HG03354 (cell line): ENCODE data around the gene POU2F2.

Source experiments
- ATAC-seq: cut with Tn5 transposase; IDR thresholded peaks from one replicate; pipeline ENCODE4 v1.9.1; 2021; ENCODE audit warnings: mild to moderate bottlenecking; ENCODE audit not compliant: unreplicated experiment, poor library complexity, severe bottlenecking

POU2F2 gene

GRCh38 chr19:42086770-42087550 is 45.3 kb downstream of the POU2F2 start:
- no peak for ATAC-seq

DNA sequence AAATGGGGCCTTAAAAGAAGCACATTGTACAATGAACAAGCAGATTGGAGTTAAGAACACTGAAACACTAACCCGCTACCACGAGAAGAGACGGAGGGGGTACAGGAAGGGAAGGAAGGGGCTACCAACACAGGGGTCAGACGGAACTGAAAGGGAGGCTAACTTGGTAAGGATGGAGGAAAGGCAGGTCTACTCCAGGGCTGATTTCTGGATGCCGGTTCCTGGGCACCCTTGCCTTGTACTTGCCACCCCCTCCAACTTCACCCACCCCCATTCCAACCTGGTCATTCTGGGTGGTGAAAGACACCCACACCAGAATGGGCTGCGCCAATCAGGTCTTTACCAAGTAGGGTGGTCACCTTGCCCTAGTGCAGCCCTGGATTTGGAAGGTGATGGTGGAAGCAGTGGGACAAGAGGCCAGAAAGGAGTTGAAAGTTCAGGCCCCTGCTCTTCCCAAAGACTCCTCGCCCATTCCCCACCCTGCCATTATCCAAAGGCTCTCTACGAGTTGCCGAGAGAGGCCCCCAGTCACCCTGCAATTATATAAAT is 46.0 kb downstream of the POU2F2 start:
- ATAC-seq, result no peak

DNA sequence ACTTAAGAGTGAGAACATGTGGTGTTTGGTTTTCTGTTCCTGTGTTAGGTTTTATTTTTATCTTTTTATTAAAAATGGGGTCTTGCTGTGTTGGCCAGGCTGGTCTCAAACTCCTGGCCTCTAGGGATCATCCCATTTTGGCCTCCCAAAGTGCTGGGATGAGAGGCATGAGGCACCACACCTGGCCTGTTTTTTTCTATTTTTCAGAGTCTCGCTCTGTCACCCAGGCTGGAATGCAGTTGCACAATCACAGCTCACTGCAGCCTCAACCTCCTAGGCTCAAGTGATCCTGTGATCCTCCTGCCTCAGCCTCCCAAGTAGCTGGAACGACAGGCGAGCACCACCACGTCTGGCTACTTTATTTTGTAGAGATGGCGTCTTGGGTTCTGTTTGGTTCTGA is 48.7 kb downstream of the POU2F2 start:
- no peak for ATAC-seq

DNA sequence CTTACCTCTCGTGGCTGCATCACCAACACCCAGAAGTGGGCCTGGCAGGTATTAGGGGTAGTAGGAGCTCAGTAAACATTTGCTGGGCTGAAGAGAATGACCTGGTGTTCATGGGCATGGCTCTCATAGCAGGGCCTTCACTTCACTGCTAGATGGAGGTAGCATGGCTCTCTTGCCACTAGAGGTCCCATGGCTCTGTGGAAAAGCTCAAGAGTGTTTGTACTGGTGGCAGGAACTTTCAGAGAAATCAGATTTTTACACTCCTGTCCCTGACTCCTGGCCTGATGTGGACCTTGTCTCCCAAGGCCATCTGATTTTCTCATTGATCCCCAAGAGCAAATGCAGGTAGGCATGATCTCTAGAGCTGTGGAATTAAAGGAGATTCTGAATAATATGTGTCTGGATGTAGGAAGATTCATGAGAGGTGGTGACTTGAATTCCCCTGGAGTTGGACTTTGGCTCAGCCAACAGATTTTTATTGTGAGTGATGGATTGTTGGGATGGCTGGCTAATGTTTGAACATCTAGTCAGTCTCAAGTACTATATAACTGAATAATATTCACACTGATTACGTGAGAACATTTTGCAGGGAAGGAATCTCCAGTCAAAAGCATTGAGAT is 50.6 kb downstream of the POU2F2 start:
- no peak for ATAC-seq

DNA sequence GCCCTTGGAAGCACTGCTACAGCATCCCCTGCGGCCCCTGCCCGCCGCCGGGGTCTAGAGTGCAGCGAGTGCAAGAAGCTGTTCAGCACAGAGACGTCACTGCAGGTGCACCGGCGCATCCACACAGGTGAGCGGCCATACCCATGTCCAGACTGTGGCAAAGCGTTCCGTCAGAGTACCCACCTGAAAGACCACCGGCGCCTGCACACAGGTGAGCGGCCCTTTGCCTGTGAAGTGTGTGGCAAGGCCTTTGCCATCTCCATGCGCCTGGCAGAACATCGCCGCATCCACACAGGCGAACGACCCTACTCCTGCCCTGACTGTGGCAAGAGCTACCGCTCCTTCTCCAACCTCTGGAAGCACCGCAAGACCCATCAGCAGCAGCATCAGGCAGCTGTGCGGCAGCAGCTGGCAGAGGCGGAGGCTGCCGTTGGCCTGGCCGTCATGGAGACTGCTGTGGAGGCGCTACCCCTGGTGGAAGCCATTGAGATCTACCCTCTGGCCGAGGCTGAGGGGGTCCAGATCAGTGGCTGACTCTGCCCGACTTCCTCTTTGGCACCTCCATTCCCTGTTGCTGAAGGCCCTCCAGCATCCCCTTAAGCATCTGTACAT is 51.4 kb downstream of the POU2F2 start:
- no peak for ATAC-seq

- no peak for ATAC-seq
Measured at GRCh38 chr19:42079886-42080763, 52.1 kb downstream of the POU2F2 start.

DNA sequence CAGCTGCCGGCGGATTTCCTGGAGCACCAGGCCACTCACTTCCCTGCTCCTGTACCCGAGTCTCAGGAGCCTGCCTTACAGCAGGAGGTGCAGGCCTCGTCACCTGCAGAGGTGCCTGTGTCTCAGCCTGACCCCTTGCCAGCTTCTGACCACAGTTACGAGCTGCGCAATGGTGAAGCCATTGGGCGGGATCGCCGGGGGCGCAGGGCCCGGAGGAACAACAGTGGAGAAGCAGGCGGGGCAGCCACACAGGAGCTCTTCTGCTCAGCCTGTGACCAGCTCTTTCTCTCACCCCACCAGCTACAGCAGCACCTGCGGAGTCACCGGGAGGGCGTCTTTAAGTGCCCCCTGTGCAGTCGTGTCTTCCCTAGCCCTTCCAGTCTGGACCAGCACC is 53.0 kb downstream of the POU2F2 start:
- no peak for ATAC-seq

DNA sequence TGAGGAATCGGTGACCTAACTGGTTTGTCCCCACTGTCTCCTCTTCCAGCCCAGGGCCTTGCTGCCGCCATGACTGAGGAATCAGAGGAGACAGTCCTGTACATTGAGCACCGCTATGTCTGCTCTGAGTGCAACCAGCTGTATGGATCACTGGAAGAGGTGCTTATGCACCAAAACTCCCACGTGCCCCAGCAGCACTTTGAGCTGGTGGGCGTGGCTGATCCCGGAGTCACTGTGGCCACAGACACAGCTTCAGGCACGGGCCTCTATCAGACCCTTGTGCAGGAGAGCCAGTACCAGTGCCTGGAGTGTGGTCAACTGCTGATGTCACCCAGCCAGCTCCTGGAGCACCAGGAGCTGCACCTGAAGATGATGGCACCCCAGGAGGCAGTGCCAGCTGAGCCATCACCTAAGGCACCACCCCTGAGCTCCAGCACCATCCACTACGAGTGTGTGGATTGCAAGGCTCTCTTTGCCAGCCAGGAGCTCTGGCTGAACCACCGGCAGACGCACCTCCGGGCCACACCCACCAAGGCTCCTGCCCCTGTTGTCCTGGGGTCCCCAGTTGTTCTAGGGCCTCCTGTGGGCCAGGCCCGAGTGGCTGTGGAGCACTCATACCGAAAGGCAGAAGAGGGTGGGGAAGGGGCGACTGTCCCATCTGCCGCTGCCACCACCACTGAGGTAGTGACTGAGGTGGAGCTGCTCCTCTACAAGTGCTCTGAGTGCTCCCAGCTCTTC is 53.5 kb downstream of the POU2F2 start:
- ATAC-seq, result no peak

- ATAC-seq, result no peak
Measured at GRCh38 chr19:42078058-42078457, 54.2 kb downstream of the POU2F2 start.

DNA sequence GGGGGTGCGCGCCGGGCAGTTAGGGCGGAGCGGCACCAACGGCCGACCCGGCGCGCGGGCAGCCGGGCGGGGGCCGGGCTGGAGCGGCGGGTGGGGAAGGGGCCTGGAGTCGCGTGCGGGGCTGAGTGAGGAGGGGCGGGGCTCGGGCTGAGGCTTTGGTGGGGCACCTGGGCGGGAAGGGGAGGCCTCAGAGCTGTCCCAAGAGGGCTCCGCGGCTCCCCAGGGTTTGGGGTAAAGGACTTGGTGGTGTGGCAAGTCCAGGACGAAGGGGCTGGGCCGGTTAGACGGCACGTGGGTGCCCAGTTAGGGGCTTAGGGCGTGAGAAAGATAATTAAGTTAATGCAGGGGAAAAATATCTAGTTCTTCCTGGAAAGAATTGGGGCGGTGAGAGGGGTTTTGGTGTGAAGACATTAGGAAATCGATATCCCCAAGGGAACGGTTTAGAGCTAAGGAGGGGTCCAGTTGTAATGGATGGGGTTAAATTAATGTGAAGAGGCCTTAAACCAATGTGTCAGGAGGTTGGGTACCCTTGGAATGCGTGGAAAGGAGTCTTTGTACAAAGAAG is 55.8 kb downstream of the POU2F2 start:
- no peak for ATAC-seq

GRCh38 chr19:42075616-42076379 is 56.4 kb downstream of the POU2F2 start, which contains the start of gene ZNF574:
ZNF574 (plus strand) TSS chr19:42076166; CDS start chr19:42078607, 2,441 bp downstream.
- peak; percentile 93 for ATAC-seq

DNA sequence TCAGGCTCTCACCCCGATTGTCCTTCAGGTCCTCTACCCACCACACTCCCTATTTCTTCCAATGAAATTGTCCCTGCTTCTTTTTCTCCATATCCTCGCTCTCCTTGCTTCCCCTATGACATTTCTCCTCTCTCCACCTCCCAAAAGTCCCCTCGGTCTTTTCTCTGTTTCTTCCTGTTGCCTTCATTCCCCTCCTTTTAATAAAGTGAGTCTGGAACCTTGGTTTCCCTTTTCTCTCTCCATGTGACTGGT is 57.0 kb downstream of the POU2F2 start:
- no peak for ATAC-seq

DNA sequence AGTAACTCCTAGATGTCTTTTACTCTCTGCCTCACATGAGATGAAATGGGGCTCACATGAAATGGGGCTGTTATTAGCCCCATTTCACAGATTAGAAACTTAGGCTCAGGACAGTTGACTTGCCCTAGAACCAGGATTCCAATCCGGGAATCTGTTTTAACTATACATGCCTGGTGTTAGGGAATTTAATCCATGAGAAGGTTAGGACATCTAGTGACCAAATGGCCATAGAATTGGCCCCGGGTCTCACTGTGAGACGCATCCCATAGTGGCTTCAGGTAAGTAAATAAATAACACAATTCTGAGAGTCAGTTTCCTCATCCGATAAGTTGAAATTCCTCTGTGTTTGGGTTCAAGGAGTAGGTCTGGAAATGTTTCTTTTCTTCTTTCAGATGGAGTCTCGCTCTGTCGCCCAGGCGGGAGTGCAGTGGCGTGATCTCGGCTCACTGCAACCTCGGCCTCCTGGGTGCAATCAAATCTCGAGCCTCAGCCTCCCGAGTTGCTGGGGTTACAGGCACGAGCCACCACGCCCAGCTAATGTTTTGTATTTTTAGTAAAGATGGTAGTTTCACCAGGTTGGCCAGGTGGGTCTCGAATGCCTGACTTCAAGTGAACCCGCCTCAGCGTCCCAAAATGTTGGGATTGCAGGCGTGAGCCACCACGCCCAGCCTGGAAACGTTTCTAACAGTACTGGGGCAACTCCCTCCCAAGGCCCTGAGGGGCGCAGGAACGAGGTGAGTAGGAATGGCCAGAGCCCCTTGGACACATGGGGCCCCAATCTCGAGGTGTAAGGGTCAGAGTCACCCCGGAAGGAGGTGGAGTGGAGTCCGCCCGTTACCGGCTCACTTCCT is 57.5 kb downstream of the POU2F2 start:
- no peak for ATAC-seq

GRCh38 chr19:42071247-42071646 is 61.0 kb downstream of the POU2F2 start:
- ATAC-seq, result no peak

GRCh38 chr19:42069619-42070351 is 62.5 kb downstream of the POU2F2 start, which contains the start of gene GRIK5:
GRIK5 (minus strand) TSS chr19:42070206; CDS start chr19:42065770, 4,436 bp downstream.
- ATAC-seq, result no peak

- no peak for ATAC-seq
Measured at GRCh38 chr19:42068756-42069571, 63.3 kb downstream of the POU2F2 start.
